H9 (cell line): ENCODE data around the gene ELOF1. TPM values are rescaled to one million over a fixed set of nuclear protein-coding genes. Genes with fewer than 3 reads are reported as not detected.
"Not testable (repeated sequence)": the region's sequence is repeated elsewhere in the genome, so short reads cannot be mapped to it uniquely, and the experiment has no call there.

ENCODE experiments used
- DNase-seq: peaks from one replicate; pipeline ENCODE4 v3.0.0-alpha.2; 2017
- H2AFZ ChIP-seq: one replicate; pipeline ENCODE4 v1.6.1; 2013; ENCODE audit warnings: mild to moderate bottlenecking, low read length, control low read depth, moderate library complexity
- H2AK5ac ChIP-seq: 2 replicates; pipeline ENCODE4 v1.6.1; 2013; ENCODE audit warnings: low read length, control low read depth, mixed read lengths; ENCODE audit not compliant: insufficient read length
- H2BK120ac ChIP-seq: one replicate; pipeline ENCODE4 v1.6.1; 2013; ENCODE audit warnings: low read depth, mild to moderate bottlenecking, low read length, control low read depth, inconsistent platforms; ENCODE audit not compliant: poor library complexity, severe bottlenecking
- H2BK12ac ChIP-seq: 2 replicates; pipeline ENCODE4 v1.6.1; 2013; ENCODE audit warnings: low read length, control low read depth, mixed read lengths, low read depth; ENCODE audit not compliant: insufficient read length
- H2BK15ac ChIP-seq: 2 replicates; pipeline ENCODE4 v1.6.1; 2013; ENCODE audit warnings: low read depth, low read length, control low read depth
- H2BK20ac ChIP-seq: one replicate; pipeline ENCODE4 v1.6.1; 2013; ENCODE audit warnings: low read depth, mild to moderate bottlenecking, low read length, control low read depth, inconsistent platforms; ENCODE audit not compliant: poor library complexity, severe bottlenecking
- H2BK5ac ChIP-seq: 2 replicates; pipeline ENCODE4 v1.6.1; 2013; ENCODE audit warnings: low read length, control low read depth, mixed read lengths; ENCODE audit not compliant: insufficient read length
- H3K14ac ChIP-seq: 2 replicates; pipeline ENCODE4 v1.6.1; 2013; ENCODE audit warnings: low read length, control low read depth; ENCODE audit not compliant: insufficient read depth
- H3K18ac ChIP-seq: 2 replicates; pipeline ENCODE4 v1.6.1; 2013; ENCODE audit warnings: low read depth, mild to moderate bottlenecking, mixed read lengths, low read length, control low read depth; ENCODE audit not compliant: insufficient read length
- H3K23ac ChIP-seq: 2 replicates; pipeline ENCODE4 v1.6.1; 2013; ENCODE audit warnings: low read length, control low read depth, mixed read lengths, low read depth; ENCODE audit not compliant: insufficient read length
- H3K23me2 ChIP-seq: 2 replicates; pipeline ENCODE4 v1.6.1; 2013; ENCODE audit warnings: low read depth, mild to moderate bottlenecking, mixed read lengths, low read length, control low read depth; ENCODE audit not compliant: insufficient read length, poor library complexity, severe bottlenecking
- H3K27ac ChIP-seq: 2 replicates; pipeline ENCODE4 v1.5.1; 2013; ENCODE audit warnings: low read length, control low read depth, mixed read lengths, low read depth; ENCODE audit not compliant: insufficient read length
- H3K27me3 ChIP-seq: 2 replicates; pipeline ENCODE4 v1.6.1; 2013; ENCODE audit warnings: low read length, control low read depth, inconsistent platforms; ENCODE audit not compliant: insufficient read depth
- H3K4ac ChIP-seq: 2 replicates; pipeline ENCODE4 v1.6.1; 2013; ENCODE audit warnings: low read depth, mild to moderate bottlenecking, control low read depth, inconsistent platforms, low read length, moderate library complexity
- H3K4me1 ChIP-seq: 2 replicates; pipeline ENCODE4 v1.6.1; 2013; ENCODE audit warnings: low read length, control low read depth, inconsistent platforms; ENCODE audit not compliant: insufficient read depth
- H3K4me2 ChIP-seq: 2 replicates; pipeline ENCODE4 v1.6.1; 2013; ENCODE audit warnings: low read length, control low read depth, mixed read lengths; ENCODE audit not compliant: insufficient read length, insufficient read depth
- H3K56ac ChIP-seq: 2 replicates; pipeline ENCODE4 v1.6.1; 2013; ENCODE audit warnings: low read depth, mild to moderate bottlenecking, mixed read lengths, low read length, control low read depth; ENCODE audit not compliant: insufficient read length
- H3K79me1 ChIP-seq: 2 replicates; pipeline ENCODE4 v1.6.1; 2013; ENCODE audit warnings: low read depth, mild to moderate bottlenecking, moderate library complexity, low read length, control low read depth, inconsistent platforms; ENCODE audit not compliant: insufficient read depth, poor library complexity, severe bottlenecking
- H3K79me2 ChIP-seq: 2 replicates; pipeline ENCODE4 v1.6.1; 2013; ENCODE audit warnings: low read length, control low read depth, inconsistent platforms; ENCODE audit not compliant: insufficient read depth
- H3K9ac ChIP-seq: 2 replicates; pipeline ENCODE4 v1.6.1; 2013; ENCODE audit warnings: low read length, control low read depth, mixed read lengths; ENCODE audit not compliant: insufficient read length; ENCODE audit errors: extremely low read depth
- H3K9me3 ChIP-seq: one replicate; pipeline ENCODE4 v1.6.1; 2013; ENCODE audit warnings: low read depth, low read length, inconsistent platforms; ENCODE audit not compliant: control insufficient read depth
- H3T11ph ChIP-seq: one replicate; pipeline ENCODE4 v1.6.1; 2013; ENCODE audit warnings: mild to moderate bottlenecking, low read length, control low read depth, inconsistent platforms
- H4K20me1 ChIP-seq: one replicate; pipeline ENCODE4 v1.6.1; 2013; ENCODE audit not compliant: control insufficient read depth, insufficient read length, insufficient read depth
- H4K5ac ChIP-seq: 2 replicates; pipeline ENCODE4 v1.6.1; 2013; ENCODE audit warnings: low read depth, mild to moderate bottlenecking, mixed read lengths, low read length, control low read depth; ENCODE audit not compliant: insufficient read length
- H4K8ac ChIP-seq: replicated peaks from 2 replicates; pipeline ENCODE4 v1.6.1; 2013; ENCODE audit warnings: low read length, control low read depth, mixed read lengths, low read depth; ENCODE audit not compliant: insufficient read length
- H4K91ac ChIP-seq: 2 replicates; pipeline ENCODE4 v1.6.1; 2013; ENCODE audit warnings: low read depth, mild to moderate bottlenecking, moderate library complexity, mixed read lengths, low read length, control low read depth; ENCODE audit not compliant: insufficient read length
- H3K27ac Mint-ChIP-seq, 3 experiments: 2 replicates in 2 of 3; 3 replicates in 1 of 3; pipeline ENCODE4 v1.8.0; 2020 to 2021; ENCODE audit warnings: mixed read lengths in 3 of 3, mild to moderate bottlenecking in 1 of 3, moderate library complexity in 1 of 3
- H3K27me3 Mint-ChIP-seq: 2 replicates; pipeline ENCODE4 v1.8.0; 2021; ENCODE audit warnings: low read depth, mild to moderate bottlenecking, moderate library complexity, mixed read lengths
- H3K36me3 Mint-ChIP-seq, 3 experiments: 2 replicates in 2 of 3; 3 replicates in 1 of 3; pipeline ENCODE4 v1.8.0; 2020 to 2021; ENCODE audit warnings: low read depth in 3 of 3, mixed read lengths in 3 of 3; ENCODE audit not compliant: insufficient read depth in 1 of 3
- H3K4me1 Mint-ChIP-seq, 2 experiments: 2 replicates each; pipeline ENCODE4 v1.8.0; 2020; ENCODE audit warnings: mixed read lengths in 2 of 2
- H3K4me3 Mint-ChIP-seq, 2 experiments: 2 replicates in 1 of 2; 3 replicates in 1 of 2; pipeline ENCODE4 v1.8.0; 2020 to 2021; ENCODE audit warnings: mild to moderate bottlenecking in 2 of 2, mixed read lengths in 2 of 2, moderate library complexity in 1 of 2
- H3K9me3 Mint-ChIP-seq, 2 experiments: 2 replicates in 1 of 2; 3 replicates in 1 of 2; pipeline ENCODE4 v1.8.0; 2020; ENCODE audit warnings: mild to moderate bottlenecking in 2 of 2, mixed read lengths in 2 of 2, moderate library complexity in 1 of 2
- WGBS: extraction: QIAGEN DNeasy Blood & Tissue Kit; methylation state at CpG from one replicate; pipeline ENCODE4 v1.1.7; 2013; ENCODE audit warnings: missing lambda C conversion rate, low lambda C conversion rate, mixed read lengths; ENCODE audit not compliant: insufficient read length; ENCODE audit errors: extremely low coverage; 5-methylcytosine and 5-hydroxymethylcytosine counted together
- total RNA-seq: library from RNA; stranded (reverse); gene quantifications from 2 replicates; pipeline ENCODE4 v1.2.1, GENCODE V29; 2021

ELOF1 gene
- total RNA-seq, 1 experiment from 2014 or later: 84.9 TPM

- H3K27me3 ChIP-seq, H3K4me1 ChIP-seq, H4K5ac ChIP-seq, H2BK20ac ChIP-seq, H2AFZ ChIP-seq, H3K9me3 Mint-ChIP-seq, H3K23ac ChIP-seq, H3T11ph ChIP-seq, H3K23me2 ChIP-seq, H3K4me2 ChIP-seq, H3K79me2 ChIP-seq, H3K4me1 Mint-ChIP-seq, H3K18ac ChIP-seq, H4K91ac ChIP-seq, H2BK15ac ChIP-seq, H3K4ac ChIP-seq, H3K36me3 Mint-ChIP-seq, H3K14ac ChIP-seq, H2BK12ac ChIP-seq, H3K9me3 ChIP-seq, H4K8ac ChIP-seq, H3K27ac ChIP-seq, H4K20me1 ChIP-seq, H2BK5ac ChIP-seq, DNase-seq, H3K27me3 Mint-ChIP-seq, H3K27ac Mint-ChIP-seq, H3K79me1 ChIP-seq, H2AK5ac ChIP-seq, H2BK120ac ChIP-seq, H3K9ac ChIP-seq, H3K4me3 Mint-ChIP-seq, H3K56ac ChIP-seq: not testable (repeated sequence)
- no CpG with 5 or more reads among the region's 6 CpGs for WGBS
Measured at GRCh38 chr19:11573354-11573753, 14.3 kb upstream of the ELOF1 start.
